H1 (cell line): ENCODE results near the gene XNDC1N. TPM values are rescaled to one million over a fixed set of nuclear protein-coding genes. Genes with fewer than 3 reads are reported as not detected.

Experiments used
- CTCF ChIA-PET: fragments of 300-600 bp; sonication (Branson Sonifier 250); formaldehyde crosslinking; loops from one replicate; lab custom pipeline; 2021; ENCODE audit not compliant: partially characterized antibody; lab: Charles Lee
- POLR2A ChIA-PET: fragments of 300-600 bp; sonication (Branson Sonifier 250); formaldehyde crosslinking; loops from one replicate; lab custom pipeline; 2021; ENCODE audit warnings: inconsistent platforms; ENCODE audit not compliant: partially characterized antibody; lab: Charles Lee
- DNase-seq, 2 experiments: peaks; one replicate each; pipeline versions ENCODE4 v3.0.0 to v3.0.0-alpha.2; 2010 to 2022; ENCODE audit warnings: low spot score in 2 of 2, low read depth in 1 of 2, mixed read lengths in 1 of 2
- FAIRE-seq: peaks from 2 replicates; lab custom pipeline; 2011; peaks lifted over from hg19 to GRCh38; lab: Jason Lieb, UNC
- H2AFZ ChIP-seq: 2 replicates; pipeline ENCODE4 v1.8.1; 2012; ENCODE audit warnings: low read length, inconsistent platforms
- H2AK5ac ChIP-seq: 2 replicates; pipeline ENCODE4 v1.6.1; 2013; ENCODE audit warnings: low read depth, low read length
- H2BK120ac ChIP-seq: replicated peaks from 2 replicates; pipeline ENCODE3; 2013; ENCODE audit warnings: low read depth, low read length, inconsistent platforms
- H2BK12ac ChIP-seq: 2 replicates; pipeline ENCODE4 v1.6.1; 2013; ENCODE audit warnings: low read depth, low read length
- H2BK15ac ChIP-seq: 2 replicates; pipeline ENCODE4 v1.6.1; 2013; ENCODE audit warnings: low read length
- H2BK20ac ChIP-seq: 2 replicates; pipeline ENCODE4 v1.6.1; 2013; ENCODE audit warnings: low read length
- H2BK5ac ChIP-seq: 2 replicates; pipeline ENCODE4 v1.6.1; 2013; ENCODE audit warnings: low read depth, low read length
- H3K14ac ChIP-seq: 2 replicates; pipeline ENCODE4 v1.6.1; 2013; ENCODE audit warnings: inconsistent platforms; ENCODE audit not compliant: insufficient read length
- H3K18ac ChIP-seq: 2 replicates; pipeline ENCODE4 v1.6.1; 2013; ENCODE audit warnings: low read length; ENCODE audit errors: extremely low read depth
- H3K23ac ChIP-seq: 2 replicates; pipeline ENCODE4 v1.6.1; 2013; ENCODE audit warnings: inconsistent platforms; ENCODE audit not compliant: insufficient read length
- H3K23me2 ChIP-seq: 2 replicates; pipeline ENCODE4 v1.6.1; 2013; ENCODE audit warnings: low read depth, low read length
- H3K27ac ChIP-seq: 2 replicates; pipeline ENCODE4 v1.6.1; 2011; ENCODE audit warnings: low read depth, low read length, inconsistent platforms
- H3K27me3 ChIP-seq, 4 experiments: replicated peaks in 1 of 4; 1 replicate in 1 of 4; 2 replicates in 3 of 4; pipeline versions ENCODE4 v1.6.1 to v1.8.1; 2011 to 2013; ENCODE audit warnings: low read length in 3 of 4, mild to moderate bottlenecking in 3 of 4, inconsistent platforms in 2 of 4, mixed read lengths in 2 of 4, moderate library complexity in 1 of 4; ENCODE audit not compliant: control insufficient read depth in 3 of 4, insufficient read depth in 3 of 4; ENCODE audit errors: extremely low read depth in 1 of 4
- H3K36me3 ChIP-seq, 4 experiments: 2 replicates each; pipeline versions ENCODE4 v1.6.1 to v1.8.1; 2011 to 2013; ENCODE audit warnings: mild to moderate bottlenecking in 4 of 4, low read length in 3 of 4, moderate library complexity in 2 of 4, control low read depth in 1 of 4, inconsistent platforms in 1 of 4; ENCODE audit not compliant: insufficient read depth in 4 of 4, control insufficient read depth in 2 of 4
- H3K4ac ChIP-seq: replicated peaks from 2 replicates; pipeline ENCODE3; 2013; ENCODE audit warnings: low read length, low read depth, mixed read lengths, inconsistent platforms; ENCODE audit not compliant: insufficient read length
- H3K4me1 ChIP-seq, 4 experiments: replicated peaks in 1 of 4; 1 replicate in 1 of 4; 2 replicates in 3 of 4; pipeline versions ENCODE4 v1.6.1 to v1.8.1; 2011 to 2013; ENCODE audit warnings: low read length in 3 of 4, inconsistent platforms in 2 of 4, mixed read lengths in 1 of 4; ENCODE audit not compliant: insufficient read depth in 4 of 4, control insufficient read depth in 3 of 4
- H3K4me2 ChIP-seq, 2 experiments: 2 replicates each; pipeline versions ENCODE4 v1.6.1 to v1.8.1; 2011 to 2013; ENCODE audit warnings: low read depth in 2 of 2, low read length in 2 of 2, control low read depth in 1 of 2, inconsistent platforms in 1 of 2, mild to moderate bottlenecking in 1 of 2; ENCODE audit not compliant: insufficient read depth in 1 of 2
- H3K4me3 ChIP-seq, 4 experiments: fragments of 200-600, 300-600 bp in 1 of 4; sonication (generic), shearing (Covaris generic), sonication (Bioruptor Twin) in 1 of 4; 2 replicates each; pipeline versions ENCODE4 v1.5.1 to v1.8.1; 2011 to 2016; ENCODE audit warnings: low read length in 4 of 4, low read depth in 3 of 4, control low read depth in 2 of 4, inconsistent platforms in 2 of 4, mild to moderate bottlenecking in 2 of 4, mixed read lengths in 1 of 4, moderate library complexity in 1 of 4; ENCODE audit not compliant: insufficient read depth in 2 of 4; ENCODE audit errors: extremely low read depth in 1 of 4
- H3K56ac ChIP-seq: replicated peaks from 2 replicates; pipeline ENCODE3; 2013; ENCODE audit warnings: low read depth, mild to moderate bottlenecking, mixed read lengths, low read length, inconsistent platforms; ENCODE audit not compliant: insufficient read length
- H3K79me1 ChIP-seq: 2 replicates; pipeline ENCODE4 v1.6.1; 2013; ENCODE audit warnings: low read depth, low read length, control low read depth
- H3K79me2 ChIP-seq, 2 experiments: 2 replicates each; pipeline versions ENCODE4 v1.6.1 to v1.8.1; 2012 to 2013; ENCODE audit warnings: low read length in 2 of 2, mild to moderate bottlenecking in 2 of 2, inconsistent platforms in 1 of 2; ENCODE audit not compliant: insufficient read depth in 2 of 2, control insufficient read depth in 1 of 2
- H3K9ac ChIP-seq, 4 experiments: replicated peaks in 1 of 4; 1 replicate in 1 of 4; 2 replicates in 3 of 4; pipeline versions ENCODE4 v1.6.1 to v1.8.1; 2011 to 2013; ENCODE audit warnings: low read depth in 3 of 4, low read length in 3 of 4, control low read depth in 2 of 4, mild to moderate bottlenecking in 2 of 4, moderate library complexity in 2 of 4, inconsistent platforms in 1 of 4; ENCODE audit errors: extremely low read depth in 1 of 4
- H3K9me3 ChIP-seq, 2 experiments: 2 replicates each; pipeline versions ENCODE4 v1.6.1 to v1.8.1; 2012 to 2013; ENCODE audit warnings: mild to moderate bottlenecking in 2 of 2, moderate library complexity in 2 of 2, control low read depth in 1 of 2, inconsistent platforms in 1 of 2, low read depth in 1 of 2, low read length in 1 of 2, mixed read lengths in 1 of 2; ENCODE audit not compliant: insufficient read depth in 2 of 2
- H4K20me1 ChIP-seq, 2 experiments: replicated peaks in 1 of 2; 2 replicates each; pipeline versions ENCODE3 to v1.8.1; 2011 to 2013; ENCODE audit warnings: inconsistent platforms in 2 of 2, low read length in 2 of 2, mild to moderate bottlenecking in 1 of 2; ENCODE audit not compliant: insufficient read depth in 2 of 2, control insufficient read depth in 1 of 2
- H4K5ac ChIP-seq: 2 replicates; pipeline ENCODE4 v1.6.1; 2013; ENCODE audit warnings: low read length, low read depth, mixed read lengths, inconsistent platforms; ENCODE audit not compliant: insufficient read length
- H4K8ac ChIP-seq: 2 replicates; pipeline ENCODE4 v1.8.0; 2013; ENCODE audit warnings: mild to moderate bottlenecking, moderate library complexity, low read length, inconsistent platforms; ENCODE audit not compliant: insufficient read depth; ENCODE audit errors: extremely low read depth
- H4K91ac ChIP-seq: replicated peaks from 2 replicates; pipeline ENCODE3; 2013; ENCODE audit warnings: low read length, mixed read lengths, inconsistent platforms; ENCODE audit not compliant: insufficient read length
- BCL11A ChIP-seq, 2 experiments: IDR thresholded peaks; one replicate each; pipeline ENCODE4 v1.6.1; 2011; ENCODE audit warnings: low read depth in 2 of 2, low read length in 2 of 2, mild to moderate bottlenecking in 2 of 2
- CREB1 ChIP-seq: IDR thresholded peaks from 2 replicates; pipeline ENCODE4 v1.6.1; 2012; ENCODE audit warnings: inconsistent platforms
- EGR1 ChIP-seq: IDR thresholded peaks from 2 replicates; pipeline ENCODE4 v1.6.1; 2011; ENCODE audit warnings: low read depth, low read length, borderline replicate concordance
- RNF2 ChIP-seq: fragments of 200-900, 300-1000 bp; sonication (generic); IDR thresholded peaks from 2 replicates; pipeline ENCODE4 v1.7.1; 2016; ENCODE audit warnings: borderline replicate concordance, low read depth, mild to moderate bottlenecking, antibody characterized with exemption, low read length; ENCODE audit not compliant: poor library complexity, severe bottlenecking; ENCODE audit errors: missing control alignments
- TAF7 ChIP-seq: optimal IDR thresholded peaks from 2 replicates; pipeline ENCODE3; 2011; ENCODE audit warnings: low read depth, mild to moderate bottlenecking, inconsistent platforms, low read length, moderate library complexity, borderline replicate concordance
- WGBS, 2 experiments: shearing (Covaris generic) in 1 of 2; methylation state at CpG; one replicate each; pipeline versions ENCODE4 v1.1.6 to v1.1.7; 2013 to 2015; ENCODE audit warnings: low lambda C conversion rate in 2 of 2, mixed read lengths in 2 of 2, inconsistent platforms in 1 of 2, low coverage in 1 of 2, missing lambda C conversion rate in 1 of 2; ENCODE audit not compliant: insufficient replicate concordance in 2 of 2, insufficient coverage in 1 of 2, insufficient read length in 1 of 2; ENCODE audit errors: extremely low coverage in 1 of 2, missing lambda C conversion rate in 1 of 2; 5-methylcytosine and 5-hydroxymethylcytosine counted together
- polyA plus RNA-seq, 7 experiments: library from polyadenylated mRNA; depleted of rRNA in 3 of 7; stranded (reverse) in 5 of 7; unstranded in 2 of 7; fragments of >200 nt in 5 of 7; fragments of 200-250 nt in 2 of 7; gene quantifications; 1 replicate in 5 of 7; 2 replicates in 1 of 7; 4 replicates in 1 of 7; pipeline versions ENCODE4 v1.2.1 to v1.2.3, GENCODE V29; 2011 to 2013; ENCODE audit warnings: missing spikeins in 2 of 7, mixed read lengths in 2 of 7
- total RNA-seq: library from RNA; stranded (reverse); fragmentation: NEBNext Ultra II Directional; extraction: Animal tissue kit (Norgen Biotek cat#: 25700); gene quantifications from 2 replicates; pipeline ENCODE4 v1.2.1, GENCODE V29; 2021

XNDC1N gene
- total and polyA plus RNA-seq, 2 of the 8 experiments (the other 6 are each of a cell fraction or from before 2014, with no cell fraction given), result 5.8 to 7.5 TPM

DNA sequence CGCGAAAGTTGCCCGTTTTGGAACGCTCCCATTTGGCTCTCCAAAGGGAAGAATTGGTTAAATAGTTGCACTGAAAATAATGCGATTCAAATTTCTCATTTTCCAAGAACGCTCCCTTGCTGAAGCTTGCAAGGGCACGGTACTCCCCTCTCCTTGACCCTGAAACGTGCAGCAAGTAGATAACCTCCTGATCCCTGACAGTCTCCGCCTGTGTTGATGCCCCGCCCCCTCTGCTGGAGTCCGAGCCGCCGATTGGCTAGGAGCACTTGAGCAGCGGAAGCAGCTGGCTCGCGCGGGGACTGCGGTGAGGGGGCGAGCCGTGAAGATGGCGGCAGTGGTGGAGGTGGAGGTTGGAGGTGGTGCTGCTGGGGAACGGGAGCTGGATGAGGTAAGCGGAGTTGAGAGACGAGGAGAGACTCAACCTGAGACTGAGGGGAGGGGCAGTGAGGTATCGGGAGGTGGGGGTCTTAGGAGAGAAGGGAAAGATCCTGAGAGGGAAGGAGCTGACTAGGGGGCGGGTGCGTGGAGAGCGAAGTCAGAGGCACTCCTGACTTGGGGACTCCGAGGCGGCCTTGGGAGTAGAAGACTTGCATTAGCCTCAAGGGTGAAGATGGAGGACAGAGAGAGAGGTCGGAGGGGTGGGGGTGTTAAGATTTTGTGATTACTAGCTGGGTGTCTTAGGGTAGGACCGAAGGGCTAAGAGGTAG, 496 bp upstream of the XNDC1N start, which contains the start of gene RNF121:
TSS of gene RNF121 (plus strand) at position 310 of the 707 bp plus-strand sequence. CDS start at position 326, 16 bp downstream.
- FAIRE-seq (no peak), DNase-seq (peak; percentile 79 to 98)
- peak within 1 kb of the TSS; percentile 76 to 96 (median 84) for H3K4me3 ChIP-seq
- 0% methylated on average over 20 of the region's 32 CpGs; no CpG with 5 or more reads in 1 of the 2 experiments for WGBS, 2 experiments
- H3K4ac ChIP-seq, result peak within 1 kb of the TSS; percentile 63
- H3K27ac ChIP-seq, result peak within 1 kb of the TSS; percentile 99
- no peaks in the 10 kb centered on the region for H3K27me3 ChIP-seq
- peaks cover 19 to 56% of the 10 kb centered on the region in 2 experiments for H3K79me2 ChIP-seq
- H4K91ac ChIP-seq, result peak within 1 kb of the TSS; percentile 2
- ChIA-PET CTCF (interaction anchor here (2.5 kb wide), 1 partner anchor 28 kb away, joined by 10 read pairs; no protein-coding TSS in a partner anchor), POLR2A (interaction anchor here (0.6 to 2.3 kb wide), 11 partner anchors 8 to 596 kb away, joined by 3 to 11 read pairs (median 4); partner anchors contain the start of gene ANAPC15)
- H3K14ac ChIP-seq, result no peak within 1 kb of the TSS
- peaks cover 4% of the 10 kb centered on the region for H3K79me1 ChIP-seq
- peaks cover 0 to 4% (median 0%) of the 10 kb centered on the region in 4 experiments; a peak in 2 of 7 replicates for H3K4me1 ChIP-seq
- peak within 1 kb of the TSS; percentile 99 for H2BK5ac ChIP-seq
- H2BK15ac ChIP-seq, result no peak within 1 kb of the TSS
- peak within 1 kb of the TSS; percentile 68 to 73 for H3K4me2 ChIP-seq
- H3K23me2 ChIP-seq, result peaks cover 13% of the 10 kb centered on the region
- peak within 1 kb of the TSS; percentile 98 for H2AFZ ChIP-seq
- H3K23ac ChIP-seq, result no peak within 1 kb of the TSS
- peak within 1 kb of the TSS; percentile 88; the same call in 1 of the 2 replicates for H2BK20ac ChIP-seq
- H4K8ac ChIP-seq, result peak within 1 kb of the TSS; percentile 94; the same call in 1 of the 2 replicates
- H2AK5ac ChIP-seq, result no peak within 1 kb of the TSS
- peak within 1 kb of the TSS; percentile 52 for H2BK120ac ChIP-seq
- peak within 1 kb of the TSS; percentile 77; the same call in 1 of the 2 replicates for H2BK12ac ChIP-seq
- H3K36me3 ChIP-seq, result peaks cover 0 to 7% (median under 1%) of the 10 kb centered on the region in 4 experiments; a peak in 2 of 8 replicates
- peak within 1 kb of the TSS; percentile 88 for H3K56ac ChIP-seq
- peak within 1 kb of the TSS; percentile 95 for H4K5ac ChIP-seq
- peaks cover 2 to 6% of the 10 kb centered on the region in 2 experiments for H4K20me1 ChIP-seq
- peak within 1 kb of the TSS; percentile 92 to 99 (median 98) for H3K9ac ChIP-seq
- H3K9me3 ChIP-seq, result no peaks in the 10 kb centered on the region
- H3K18ac ChIP-seq, result peak within 1 kb of the TSS; percentile 99
- TF ChIP-seq EGR1 (peak; percentile 79; the same call in 1 of the 2 replicates), RNF2 (no peak), CREB1 (no peak; the same call in 1 of the 2 replicates), BCL11A (IDR thresholded peaks at IDR 0.05; ENCODE audit: low read depth in 2 of 2, low read length in 2 of 2) (no peak), TAF7 (peak; percentile 88)
